Liver (tissue), 9 donors: ENCODE results near the gene PPP2R5B. TPM values are rescaled to one million over a fixed set of nuclear protein-coding genes. Genes with fewer than 3 reads are reported as not detected.

Source experiments
- DNase-seq: peaks from one replicate; pipeline ENCODE4 v3.0.0-alpha.2; 2017; ENCODE audit warnings: low spot score
- H3K27ac ChIP-seq, 2 donors: one replicate each; pipeline ENCODE4 v1.7.0; 2013; ENCODE audit warnings: inconsistent platforms in 2 of 2, low read length in 2 of 2, control low read depth in 1 of 2, low read depth in 1 of 2, mild to moderate bottlenecking in 1 of 2
- H3K27me3 ChIP-seq, 4 donors: one replicate each; pipeline versions ENCODE4 v1.6.1 to v1.7.0; 2013; ENCODE audit warnings: low read length in 3 of 4, inconsistent platforms in 1 of 4, mild to moderate bottlenecking in 1 of 4, moderate library complexity in 1 of 4; ENCODE audit not compliant: control insufficient read depth in 4 of 4, insufficient read depth in 4 of 4
- H3K36me3 ChIP-seq, 4 donors: one replicate each; pipeline versions ENCODE4 v1.6.1 to v1.7.0; 2013; ENCODE audit warnings: low read length in 3 of 4, mild to moderate bottlenecking in 3 of 4, low read depth in 1 of 4, moderate library complexity in 1 of 4; ENCODE audit not compliant: control insufficient read depth in 4 of 4, insufficient read depth in 3 of 4
- H3K4me1 ChIP-seq, 4 donors: one replicate each; pipeline versions ENCODE4 v1.6.1 to v1.7.0; 2013; ENCODE audit warnings: low read length in 3 of 4, mild to moderate bottlenecking in 3 of 4, moderate library complexity in 1 of 4; ENCODE audit not compliant: control insufficient read depth in 4 of 4, insufficient read depth in 4 of 4
- H3K4me3 ChIP-seq, 3 donors: one replicate each; pipeline versions ENCODE4 v1.6.1 to v1.7.0; 2013; ENCODE audit warnings: low read length in 3 of 3, control low read depth in 1 of 3, low read depth in 1 of 3, mild to moderate bottlenecking in 1 of 3
- H3K9ac ChIP-seq, 2 donors: one replicate each; pipeline ENCODE4 v1.7.0; 2013; ENCODE audit warnings: low read length in 2 of 2, mild to moderate bottlenecking in 2 of 2, moderate library complexity in 2 of 2, control low read depth in 1 of 2, low read depth in 1 of 2
- H3K9me3 ChIP-seq, 4 donors: one replicate each; pipeline versions ENCODE4 v1.6.1 to v1.7.0; 2013; ENCODE audit warnings: low read length in 3 of 4; ENCODE audit not compliant: control insufficient read depth in 4 of 4
- CTCF ChIP-seq: fragments of 150-350 bp; IDR thresholded peaks from 2 replicates; pipeline ENCODE4 v1.5.1; 2017; ENCODE audit warnings: improper control_type of control experiment, low read depth, low read length; ENCODE audit not compliant: missing input control
- EGR1 ChIP-seq, 2 donors: IDR thresholded peaks; 2 replicates each; pipeline ENCODE4 v1.6.1; 2016 to 2018; ENCODE audit warnings: antibody characterized with exemption in 2 of 2, low read depth in 2 of 2
- FOXA1 ChIP-seq: IDR thresholded peaks from 2 replicates; pipeline ENCODE4 v1.6.1; 2016; ENCODE audit warnings: antibody characterized with exemption
- GABPA ChIP-seq, 2 donors: IDR thresholded peaks in 1 of 2; conservative IDR thresholded peaks in 1 of 2; 2 replicates each; pipeline ENCODE4 v1.6.1; 2016; ENCODE audit warnings: antibody characterized with exemption in 2 of 2, mild to moderate bottlenecking in 1 of 2, moderate library complexity in 1 of 2
- HNF4A ChIP-seq, 2 donors: conservative IDR thresholded peaks; 2 replicates each; pipeline ENCODE4 v1.6.1; 2016; ENCODE audit warnings: antibody characterized with exemption in 2 of 2, mild to moderate bottlenecking in 2 of 2
- HNF4G ChIP-seq: IDR thresholded peaks from 2 replicates; pipeline ENCODE4 v1.6.1; 2016; ENCODE audit warnings: antibody characterized with exemption
- JUND ChIP-seq, 2 donors: IDR thresholded peaks; 2 replicates each; pipeline ENCODE4 v1.6.1; 2016; ENCODE audit warnings: antibody characterized with exemption in 2 of 2
- MAX ChIP-seq: IDR thresholded peaks from 2 replicates; pipeline ENCODE4 v1.6.1; 2016; ENCODE audit warnings: antibody characterized with exemption
- NR2F2 ChIP-seq: IDR thresholded peaks from 2 replicates; pipeline ENCODE4 v1.6.1; 2016; ENCODE audit warnings: antibody characterized with exemption
- RAD21 ChIP-seq, 2 donors: IDR thresholded peaks; 2 replicates each; pipeline ENCODE4 v1.6.1; 2016; ENCODE audit warnings: antibody characterized with exemption in 2 of 2, mild to moderate bottlenecking in 2 of 2
- REST ChIP-seq: IDR thresholded peaks from 2 replicates; pipeline ENCODE4 v1.6.1; 2016; ENCODE audit warnings: antibody characterized with exemption, mild to moderate bottlenecking
- RXRA ChIP-seq, 2 donors: IDR thresholded peaks; 2 replicates each; pipeline ENCODE4 v1.6.1; 2017 to 2018; ENCODE audit warnings: antibody characterized with exemption in 2 of 2, mild to moderate bottlenecking in 1 of 2
- TAF1 ChIP-seq: conservative IDR thresholded peaks from 2 replicates; pipeline ENCODE4 v1.6.1; 2016; ENCODE audit warnings: antibody characterized with exemption, mild to moderate bottlenecking
- YY1 ChIP-seq: IDR thresholded peaks from 2 replicates; pipeline ENCODE4 v1.6.1; 2016; ENCODE audit warnings: antibody characterized with exemption, mild to moderate bottlenecking
- ZBTB33 ChIP-seq: IDR thresholded peaks from 2 replicates; pipeline ENCODE4 v1.6.1; 2016; ENCODE audit warnings: antibody characterized with exemption
- WGBS: extraction: QIAGEN DNeasy Blood & Tissue Kit; methylation state at CpG from one replicate; pipeline ENCODE4 v1.1.7; 2013; 5-methylcytosine and 5-hydroxymethylcytosine counted together
- polyA plus RNA-seq, 2 donors: library from polyadenylated mRNA; stranded (reverse) in 1 of 2; unstranded in 1 of 2; fragments of 200-250 nt in 1 of 2; fragments of >200 nt in 1 of 2; fragmentation: Nextera tagmentation in 1 of 2; extraction: Ambion mirVana in 1 of 2; gene quantifications; one replicate each; pipeline versions ENCODE4 v1.2.1 to v1.2.3, GENCODE V29; 2013 to 2015
- total RNA-seq, 2 donors: library from RNA; depleted of rRNA; stranded (reverse); fragments of >200 nt; gene quantifications; one replicate each; pipeline ENCODE4 v1.2.3, GENCODE V29; 2014
- donor health status: healthy.
- donor health status: healthy.
- donor health status: healthy.
- donor health status: healthy.
- donor health status: healthy.

The PPP2R5B gene
- total and polyA plus RNA-seq, 4 donors = 2.9 to 6.6 (median 5.1) TPM

GRCh38 chr11:64919627-64920026, 4.9 kb upstream of the PPP2R5B start:
- H3K9me3 ChIP-seq = no peaks in the 10 kb centered on the region
- no peak for TF ChIP-seq CTCF
- TF ChIP-seq NR2F2 = no peak
- no peak for TF ChIP-seq REST
- no peak for TF ChIP-seq GABPA (IDR thresholded peaks at IDR 0.05 in 1 of 2, conservative IDR thresholded peaks at IDR 0.05 in 1 of 2)
- no peak for TF ChIP-seq RXRA (IDR thresholded peaks at IDR 0.05)
- TF ChIP-seq FOXA1 = no peak
- no peak for TF ChIP-seq HNF4A (conservative IDR thresholded peaks at IDR 0.05)
- no peak for TF ChIP-seq JUND (IDR thresholded peaks at IDR 0.05)
- TF ChIP-seq HNF4G = no peak
- TF ChIP-seq ZBTB33 = no peak
- no peak for TF ChIP-seq TAF1
- no peak for TF ChIP-seq RAD21 (IDR thresholded peaks at IDR 0.05)
- TF ChIP-seq YY1 = no peak
- TF ChIP-seq EGR1 (IDR thresholded peaks at IDR 0.05; ENCODE audit: low read depth in 2 of 2) = no peak
- no peak for TF ChIP-seq MAX
- no peaks in the 10 kb centered on the region for H3K27me3 ChIP-seq
- H3K27ac ChIP-seq = no peak overlapping the region
- no peak for DNase-seq
- H3K4me3 ChIP-seq = no peak overlapping the region
- 92% methylated on average over 8 of the region's 8 CpGs for WGBS
- peak overlapping the region in 1 of 2 donors; percentile 4 for H3K9ac ChIP-seq
- H3K36me3 ChIP-seq = no peaks in the 10 kb centered on the region
- peaks cover 11 to 29% (median 20%) of the 10 kb centered on the region in 4 donors for H3K4me1 ChIP-seq

GRCh38 chr11:64920124-64920523, 4.4 kb upstream of the PPP2R5B start:
- Histone ChIP-seq H3K9ac (no peak overlapping the region), H3K36me3 (no peaks in the 10 kb centered on the region), H3K27me3 (no peaks in the 10 kb centered on the region), H3K27ac (no peak overlapping the region), H3K4me3 (no peak overlapping the region), H3K9me3 (no peaks in the 10 kb centered on the region), H3K4me1 (peaks cover 10 to 31% (median 20%) of the 10 kb centered on the region in 4 donors)
- TF ChIP-seq TAF1 = no peak
- TF ChIP-seq GABPA (IDR thresholded peaks at IDR 0.05 in 1 of 2, conservative IDR thresholded peaks at IDR 0.05 in 1 of 2) = no peak
- no peak for TF ChIP-seq ZBTB33
- TF ChIP-seq NR2F2 = no peak
- WGBS = 86% methylated on average over 2 of the region's 2 CpGs
- no peak for DNase-seq
